DOHH2 (cell line): ENCODE measurements around the gene GMFB.

ENCODE experiments used
- H3F3A ChIP-seq: fragments of 200-600 bp; sonication (generic), shearing (Covaris generic); 2 replicates; pipeline ENCODE4 v1.6.0; 2016; ENCODE audit warnings: antibody characterized with exemption, mild to moderate bottlenecking; ENCODE audit not compliant: control insufficient read depth, insufficient read depth
- H3K27ac ChIP-seq: fragments of 200-600 bp; sonication (generic); 2 replicates; pipeline ENCODE4 v1.5.1; 2014; ENCODE audit warnings: low read depth, mild to moderate bottlenecking, low read length, moderate library complexity
- H3K27me3 ChIP-seq: fragments of 200-600 bp; sonication (generic); 2 replicates; pipeline ENCODE4 v1.6.1; 2014; ENCODE audit warnings: mild to moderate bottlenecking, low read length, mixed read lengths; ENCODE audit not compliant: control insufficient read depth
- H3K36me3 ChIP-seq: fragments of 200-600 bp; sonication (generic); 2 replicates; pipeline ENCODE4 v1.6.1; 2014; ENCODE audit warnings: mild to moderate bottlenecking, low read length, moderate library complexity, mixed read lengths; ENCODE audit not compliant: control insufficient read depth
- H3K4me1 ChIP-seq: fragments of 200-600 bp; sonication (generic); 2 replicates; pipeline ENCODE4 v1.6.1; 2014; ENCODE audit warnings: mild to moderate bottlenecking, low read length, mixed read lengths; ENCODE audit not compliant: control insufficient read depth
- H3K4me2 ChIP-seq: fragments of 200-600 bp; sonication (generic); 2 replicates; pipeline ENCODE4 v1.6.0; 2014; ENCODE audit warnings: mild to moderate bottlenecking, low read length, moderate library complexity
- H3K4me3 ChIP-seq: fragments of 200-600 bp; sonication (generic); 2 replicates; pipeline ENCODE4 v1.5.1; 2014; ENCODE audit warnings: mild to moderate bottlenecking, low read length, mixed read lengths
- H3K79me2 ChIP-seq: fragments of 200-600 bp; sonication (generic); 2 replicates; pipeline ENCODE4 v1.6.1; 2014; ENCODE audit warnings: mild to moderate bottlenecking, low read length, mixed read lengths; ENCODE audit not compliant: control insufficient read depth
- H3K9me2 ChIP-seq: fragments of 200-600 bp; sonication (generic); replicated peaks from 2 replicates; pipeline ENCODE4 v1.6.1; 2014; ENCODE audit warnings: mild to moderate bottlenecking, low read length, mixed read lengths; ENCODE audit not compliant: control insufficient read depth
- H3K9me3 ChIP-seq: fragments of 200-600 bp; sonication (generic); 2 replicates; pipeline ENCODE4 v1.6.1; 2014; ENCODE audit warnings: antibody characterized with exemption, low read length, mixed read lengths; ENCODE audit not compliant: control insufficient read depth, insufficient read depth
- H4K20me1 ChIP-seq: fragments of 200-600 bp; sonication (generic); 2 replicates; pipeline ENCODE4 v1.6.0; 2014; ENCODE audit warnings: low read depth, mild to moderate bottlenecking, antibody characterized with exemption, low read length, moderate library complexity; ENCODE audit not compliant: control insufficient read depth, insufficient read depth
- CTCF ChIP-seq: fragments of 200-600 bp; sonication (generic); IDR thresholded peaks from one replicate; pipeline ENCODE4 v1.5.1; 2014; ENCODE audit warnings: antibody characterized with exemption, mild to moderate bottlenecking, low read depth, low read length; ENCODE audit not compliant: poor library complexity, severe bottlenecking
- EZH2phosphoT487 ChIP-seq: fragments of 200-600 bp; sonication (generic); IDR thresholded peaks from 2 replicates; pipeline ENCODE4 v1.6.1; 2017; ENCODE audit warnings: borderline replicate concordance, mild to moderate bottlenecking, antibody characterized with exemption, low read length, moderate library complexity, mixed read lengths

The GMFB gene

GRCh38 chr14:54440873-54441868 lies 47.6 kb downstream of the GMFB start, which contains the start of gene CNIH1:
CNIH1 (minus strand) TSS chr14:54441374; CDS start chr14:54441327, 47 bp downstream.
- H3K4me1 ChIP-seq, result peaks cover 51% of the 10 kb centered on the region
- no peak for TF ChIP-seq EZH2phosphoT487
- TF ChIP-seq CTCF, result peak; percentile 89
- no peaks in the 10 kb centered on the region for H3K9me2 ChIP-seq
- peaks cover 49% of the 10 kb centered on the region for H3K79me2 ChIP-seq
- peak within 1 kb of the TSS; percentile 88 for H3K4me2 ChIP-seq
- peaks cover under 1% of the 10 kb centered on the region; the same call in 1 of the 2 replicates for H3K27me3 ChIP-seq
- H3K36me3 ChIP-seq, result peaks cover 40% of the 10 kb centered on the region
- H3K4me3 ChIP-seq, result peak within 1 kb of the TSS; percentile 83
- peaks cover 20% of the 10 kb centered on the region; the same call in 1 of the 2 replicates for H4K20me1 ChIP-seq
- no peaks in the 10 kb centered on the region for H3K9me3 ChIP-seq
- peak within 1 kb of the TSS; percentile 53 for H3K27ac ChIP-seq
- H3F3A ChIP-seq, result no peaks in the 10 kb centered on the region

- Histone ChIP-seq H3K27ac (peak overlapping the region; percentile 53), H3K36me3 (peaks cover 47% of the 10 kb centered on the region), H3K9me3 (no peaks in the 10 kb centered on the region), H3F3A (no peaks in the 10 kb centered on the region), H4K20me1 (peaks cover 20% of the 10 kb centered on the region; the same call in 1 of the 2 replicates), H3K9me2 (no peaks in the 10 kb centered on the region), H3K79me2 (peaks cover 56% of the 10 kb centered on the region), H3K4me1 (peaks cover 58% of the 10 kb centered on the region), H3K4me3 (peak overlapping the region; percentile 83), H3K27me3 (no peaks in the 10 kb centered on the region), H3K4me2 (peak overlapping the region; percentile 88)
- TF ChIP-seq CTCF (no peak), EZH2phosphoT487 (no peak)
Measured at GRCh38 chr14:54440476-54440872, 48.3 kb downstream of the GMFB start.

- H3F3A ChIP-seq, result no peaks in the 10 kb centered on the region
- no peaks in the 10 kb centered on the region for H3K27me3 ChIP-seq
- no peak for TF ChIP-seq EZH2phosphoT487
- no peak for TF ChIP-seq CTCF
- 0 out of 2 replicates have a peak overlapping the region, but pooled peaks have one; percentile 53 for H3K27ac ChIP-seq
- H3K36me3 ChIP-seq, result peaks cover 52% of the 10 kb centered on the region
- peaks cover 60% of the 10 kb centered on the region for H3K79me2 ChIP-seq
- H4K20me1 ChIP-seq, result peaks cover 21% of the 10 kb centered on the region; the same call in 1 of the 2 replicates
- peaks cover 62% of the 10 kb centered on the region for H3K4me1 ChIP-seq
- H3K4me2 ChIP-seq, result peak overlapping the region; percentile 88
- no peaks in the 10 kb centered on the region for H3K9me3 ChIP-seq
- no peaks in the 10 kb centered on the region for H3K9me2 ChIP-seq
- peak overlapping the region; percentile 83 for H3K4me3 ChIP-seq
Measured at GRCh38 chr14:54440037-54440436, 48.7 kb downstream of the GMFB start.
